SK-N-SH (cell line): ENCODE data around the gene LMO3. TPM values are rescaled to one million over a fixed set of nuclear protein-coding genes. Genes with fewer than 3 reads are reported as not detected.

Source experiments
- CTCF ChIA-PET: fragments of 300-600, 350-600 bp; formaldehyde crosslinking; extraction: SDS; loops from one replicate; lab custom pipeline; 2021; lab: Yijun Ruan, JAX
- POLR2A ChIA-PET: fragments of 350-600 bp; sonication (Branson Sonifier 250); formaldehyde crosslinking; extraction: SDS; loops from one replicate; lab custom pipeline; 2020; ENCODE audit warnings: antibody characterized with exemption, inconsistent platforms; lab: Yijun Ruan, JAX
- DNase-seq: peaks from one replicate; pipeline ENCODE4 v3.0.0; 2012
- H2AFZ ChIP-seq: fragments of 200-600 bp; sonication (generic); 2 replicates; pipeline ENCODE4 v1.8.1; 2016; ENCODE audit warnings: antibody characterized with exemption, mild to moderate bottlenecking, low read depth
- H3F3A ChIP-seq: fragments of 200-600 bp; sonication (generic); replicated peaks from 2 replicates; pipeline ENCODE3; 2016; ENCODE audit warnings: antibody characterized with exemption, mild to moderate bottlenecking; ENCODE audit not compliant: insufficient read depth
- H3K27ac ChIP-seq, 2 experiments: fragments of 200-500 bp in 1 of 2; fragments of 200-600 bp in 1 of 2; sonication (Bioruptor generic) in 1 of 2; sonication (generic), shearing (Covaris generic) in 1 of 2; 2 replicates each; pipeline versions ENCODE4 v1.5.1 to v1.6.1; 2014 to 2016; ENCODE audit warnings: low read depth in 2 of 2, inconsistent platforms in 1 of 2, low read length in 1 of 2, mild to moderate bottlenecking in 1 of 2, mixed read lengths in 1 of 2
- H3K27me3 ChIP-seq: fragments of 200-600 bp; sonication (generic), shearing (Covaris generic); 2 replicates; pipeline ENCODE4 v1.6.1; 2016; ENCODE audit warnings: mixed run types; ENCODE audit not compliant: insufficient read depth
- H3K36me3 ChIP-seq, 2 experiments: fragments of 200-500 bp in 1 of 2; fragments of 200-600 bp in 1 of 2; sonication (Bioruptor generic) in 1 of 2; sonication (generic) in 1 of 2; replicated peaks in 1 of 2; 2 replicates each; pipeline versions ENCODE3 to v1.5.1; 2014 to 2016; ENCODE audit warnings: low read length in 1 of 2, mild to moderate bottlenecking in 1 of 2; ENCODE audit not compliant: insufficient read depth in 2 of 2, control insufficient read depth in 1 of 2
- H3K4me1 ChIP-seq, 2 experiments: fragments of 200-500 bp in 1 of 2; fragments of 200-600 bp in 1 of 2; sonication (Bioruptor generic) in 1 of 2; sonication (generic), shearing (Covaris generic) in 1 of 2; 2 replicates each; pipeline versions ENCODE4 v1.5.1 to v1.6.1; 2014 to 2016; ENCODE audit warnings: low read depth in 1 of 2, low read length in 1 of 2, mixed run types in 1 of 2; ENCODE audit not compliant: insufficient read depth in 2 of 2, control insufficient read depth in 1 of 2
- H3K4me2 ChIP-seq: fragments of 200-600 bp; sonication (generic), shearing (Covaris generic); 2 replicates; pipeline ENCODE4 v1.6.1; 2017; ENCODE audit warnings: mixed run types
- H3K4me3 ChIP-seq, 2 experiments: fragments of 200-500 bp in 1 of 2; fragments of 200-600 bp in 1 of 2; sonication (Bioruptor generic) in 1 of 2; sonication (generic), shearing (Covaris generic) in 1 of 2; 2 replicates each; pipeline versions ENCODE4 v1.5.1 to v1.8.1; 2014 to 2016; ENCODE audit warnings: low read depth in 2 of 2, inconsistent platforms in 1 of 2, low read length in 1 of 2, mild to moderate bottlenecking in 1 of 2, mixed read lengths in 1 of 2, moderate library complexity in 1 of 2
- H3K79me2 ChIP-seq: fragments of 200-600 bp; sonication (generic); 2 replicates; pipeline ENCODE4 v1.8.1; 2017; ENCODE audit warnings: mild to moderate bottlenecking; ENCODE audit not compliant: insufficient read depth
- H3K9ac ChIP-seq: fragments of 200-600 bp; sonication (generic); 2 replicates; pipeline ENCODE4 v1.6.1; 2017; ENCODE audit warnings: mixed run types
- H3K9me2 ChIP-seq: fragments of 200-600 bp; sonication (generic); 2 replicates; pipeline ENCODE4 v1.6.1; 2017; ENCODE audit warnings: mixed run types
- H3K9me3 ChIP-seq: fragments of 200-600 bp; sonication (generic); 2 replicates; pipeline ENCODE4 v1.6.1; 2017; ENCODE audit warnings: mixed run types, mild to moderate bottlenecking, moderate library complexity
- H4K20me1 ChIP-seq: fragments of 200-600 bp; sonication (generic); 2 replicates; pipeline ENCODE4 v1.6.1; 2017; ENCODE audit warnings: mild to moderate bottlenecking, mixed run types; ENCODE audit not compliant: insufficient read depth
- ELF1 ChIP-seq: IDR thresholded peaks from 2 replicates; pipeline ENCODE4 v1.4.0; 2012
- EZH2phosphoT487 ChIP-seq: fragments of 200-600 bp; sonication (generic); IDR thresholded peaks from 2 replicates; pipeline ENCODE4 v1.6.1; 2017; ENCODE audit warnings: low read depth, mixed run types, mild to moderate bottlenecking, antibody characterized with exemption, moderate library complexity, borderline replicate concordance
- FOXJ3 ChIP-seq: sonication (generic); formaldehyde crosslinking; IDR thresholded peaks from 2 replicates; pipeline ENCODE4 v1.5.1; 2020; ENCODE audit warnings: mild to moderate bottlenecking, missing genetic modification reagents
- IRF3 ChIP-seq: fragments of 150-350 bp; IDR thresholded peaks from 2 replicates; pipeline ENCODE4 v1.6.1; 2016; ENCODE audit warnings: mild to moderate bottlenecking, low read depth, low read length
- JUND ChIP-seq: IDR thresholded peaks from 2 replicates; pipeline ENCODE4 v1.4.0; 2012
- NFIC ChIP-seq: IDR thresholded peaks from 2 replicates; pipeline ENCODE4 v1.4.0; 2012; ENCODE audit warnings: borderline replicate concordance
- PBX3 ChIP-seq: IDR thresholded peaks from 2 replicates; pipeline ENCODE4; 2012
- TAF1 ChIP-seq: IDR thresholded peaks from 2 replicates; pipeline ENCODE4 v1.6.1; 2012; ENCODE audit warnings: low read depth, mild to moderate bottlenecking, low read length, moderate library complexity, borderline replicate concordance
- USF2 ChIP-seq: fragments of 150-350 bp; IDR thresholded peaks from 2 replicates; pipeline ENCODE4 v1.6.1; 2017; ENCODE audit warnings: antibody characterized with exemption, low read length, low read depth, borderline replicate concordance
- YY1 ChIP-seq: IDR thresholded peaks from 2 replicates; pipeline ENCODE4 v1.4.0; 2012; ENCODE audit warnings: low read depth, mild to moderate bottlenecking
- WGBS: methylation state at CpG from one replicate; pipeline ENCODE4 v1.1.6; 2017; ENCODE audit warnings: low lambda C conversion rate; 5-methylcytosine and 5-hydroxymethylcytosine counted together
- polyA plus RNA-seq, 3 experiments: library from polyadenylated mRNA; depleted of rRNA; stranded (reverse); fragments of >200 nt; gene quantifications; 2 replicates each; pipeline ENCODE4 v1.2.3, GENCODE V29; 2012

LMO3 gene
- polyA plus RNA-seq, 1 of the 3 experiments (the other 2 are of a cell fraction) = not detected

GRCh38 chr12:16523284-16523950, 82.5 kb downstream of the LMO3 start:
- ChIA-PET CTCF (no interaction called here), POLR2A (no interaction called here)
- no peak for DNase-seq
- Histone ChIP-seq H3K9me3 (no peaks in the 10 kb centered on the region), H3K9ac (no peak overlapping the region), H3K4me1 (no peaks in the 10 kb centered on the region), H4K20me1 (no peaks in the 10 kb centered on the region), H3K9me2 (no peaks in the 10 kb centered on the region), H3F3A (no peaks in the 10 kb centered on the region), H3K27me3 (no peaks in the 10 kb centered on the region), H3K79me2 (no peaks in the 10 kb centered on the region), H3K36me3 (no peaks in the 10 kb centered on the region), H3K27ac (no peak overlapping the region), H3K4me3 (no peak overlapping the region), H3K4me2 (no peak overlapping the region), H2AFZ (no peak overlapping the region)
- no peak for TF ChIP-seq TAF1
- no peak for TF ChIP-seq ELF1
- no peak for TF ChIP-seq YY1
- TF ChIP-seq FOXJ3 (CRISPR knock-in tag) = no peak
- no peak for TF ChIP-seq NFIC
- no peak for TF ChIP-seq PBX3
- no peak for TF ChIP-seq IRF3
- TF ChIP-seq JUND = no peak
- TF ChIP-seq USF2 = no peak
- no peak for TF ChIP-seq EZH2phosphoT487
- WGBS = 32% methylated on average over 5 of the region's 5 CpGs

- WGBS = 25% methylated on average over 6 of the region's 6 CpGs
- H3K79me2 ChIP-seq = no peaks in the 10 kb centered on the region
- CTCF ChIA-PET = no interaction called here
- no peaks in the 10 kb centered on the region for H3K9me3 ChIP-seq
- no peak overlapping the region for H3K4me2 ChIP-seq
- POLR2A ChIA-PET = no interaction called here
- H3K9me2 ChIP-seq = no peaks in the 10 kb centered on the region
- H3K36me3 ChIP-seq = no peaks in the 10 kb centered on the region
- no peak overlapping the region for H3K9ac ChIP-seq
- DNase-seq = no peak
- H3K4me3 ChIP-seq = no peak overlapping the region
- H3K27ac ChIP-seq = no peak overlapping the region
- no peak overlapping the region for H2AFZ ChIP-seq
- TF ChIP-seq TAF1 = no peak
- H3K27me3 ChIP-seq = no peaks in the 10 kb centered on the region
- H3F3A ChIP-seq = no peaks in the 10 kb centered on the region
- H4K20me1 ChIP-seq = no peaks in the 10 kb centered on the region
- no peaks in the 10 kb centered on the region for H3K4me1 ChIP-seq
Observed at GRCh38 chr12:16520328-16520727, 85.6 kb downstream of the LMO3 start.
